Colonic mucosa (tissue), 4 donors: ENCODE results near the gene UBE2E1. TPM values are rescaled to one million over a fixed set of nuclear protein-coding genes. Genes with fewer than 3 reads are reported as not detected.

Source experiments
- DNase-seq: peaks from one replicate; pipeline ENCODE4 v3.0.0-alpha.2; 2020
- H3K27ac ChIP-seq: fragments of 200-600 bp; one replicate; pipeline ENCODE4 v1.8.0; 2021
- H3K27me3 ChIP-seq: fragments of 200-600 bp; one replicate; pipeline ENCODE4 v1.8.0; 2021
- H3K36me3 ChIP-seq: fragments of 200-600 bp; one replicate; pipeline ENCODE4 v1.8.0; 2021
- H3K4me1 ChIP-seq: fragments of 200-600 bp; one replicate; pipeline ENCODE4 v1.8.0; 2021; ENCODE audit warnings: mild to moderate bottlenecking
- H3K4me3 ChIP-seq: fragments of 200-600 bp; one replicate; pipeline ENCODE4 v1.8.0; 2021
- H3K9ac ChIP-seq, 2 donors: one replicate each; pipeline ENCODE4 v1.7.0; 2013; ENCODE audit warnings: control low read depth in 2 of 2, low read depth in 2 of 2, low read length in 2 of 2
- H3K9me3 ChIP-seq: fragments of 200-600 bp; one replicate; pipeline ENCODE4 v1.8.0; 2021
- CTCF ChIP-seq: fragments of 200-600 bp; IDR thresholded peaks from one replicate; pipeline ENCODE4 v1.8.0; 2022; ENCODE audit warnings: antibody characterized with exemption, mild to moderate bottlenecking
- intact Hi-C: fragments of 100-400 bp; cut with DNase I; formaldehyde crosslinking; loops from one replicate; pipeline ENCODE4 v1.14.1; 2022
- total RNA-seq, 2 donors: library from RNA; stranded (reverse); fragmentation: NEBNext Ultra II Directional in 1 of 2; extraction: Animal tissue kit (Norgen Biotek cat#: 25700) in 1 of 2; gene quantifications; one replicate each; pipeline ENCODE4 v1.2.1, GENCODE V29; 2021
- donor health status: healthy.
- donor health status: DM: no; HTN: no; CAD: no.
- donor health status: DM: no; HTN: no; CAD: no.

Gene UBE2E1
- total RNA-seq, 2 donors from 2014 or later = 68.6 to 81.7 TPM

- Histone ChIP-seq H3K4me1 (no peaks in the 10 kb centered on the region), H3K36me3 (no peaks in the 10 kb centered on the region), H3K9ac (no peak overlapping the region), H3K27ac (no peak overlapping the region), H3K9me3 (no peaks in the 10 kb centered on the region), H3K4me3 (no peak overlapping the region), H3K27me3 (no peaks in the 10 kb centered on the region)
- intact Hi-C loops = no loop called here
- no peak for DNase-seq
- TF ChIP-seq CTCF = no peak
Measured at GRCh38 chr3:23872330-23872729, 66.6 kb downstream of the UBE2E1 start.

GRCh38 chr3:23873941-23874340, 68.2 kb downstream of the UBE2E1 start:
- Histone ChIP-seq H3K9ac (no peak overlapping the region), H3K4me1 (no peaks in the 10 kb centered on the region), H3K27ac (no peak overlapping the region), H3K27me3 (no peaks in the 10 kb centered on the region), H3K36me3 (no peaks in the 10 kb centered on the region), H3K4me3 (no peak overlapping the region), H3K9me3 (no peaks in the 10 kb centered on the region)
- no peak for DNase-seq
- intact Hi-C loops = no loop called here
- no peak for TF ChIP-seq CTCF

GRCh38 chr3:23874359-23875112, 68.8 kb downstream of the UBE2E1 start:
- Histone ChIP-seq H3K27me3 (no peaks in the 10 kb centered on the region), H3K4me1 (no peaks in the 10 kb centered on the region), H3K9me3 (no peaks in the 10 kb centered on the region), H3K27ac (no peak overlapping the region), H3K9ac (no peak overlapping the region), H3K4me3 (no peak overlapping the region), H3K36me3 (no peaks in the 10 kb centered on the region)
- no peak for TF ChIP-seq CTCF
- no peak for DNase-seq
- intact Hi-C loops = no loop called here

GRCh38 chr3:23875113-23875725, 69.5 kb downstream of the UBE2E1 start:
- intact Hi-C loops = no loop called here
- Histone ChIP-seq H3K36me3 (no peaks in the 10 kb centered on the region), H3K9me3 (no peaks in the 10 kb centered on the region), H3K9ac (no peak overlapping the region), H3K4me3 (no peak overlapping the region), H3K4me1 (no peaks in the 10 kb centered on the region), H3K27me3 (no peaks in the 10 kb centered on the region), H3K27ac (no peak overlapping the region)
- DNase-seq = no peak
- no peak for TF ChIP-seq CTCF

- Histone ChIP-seq H3K4me1 (no peaks in the 10 kb centered on the region), H3K9ac (no peak overlapping the region), H3K36me3 (no peaks in the 10 kb centered on the region), H3K4me3 (no peak overlapping the region), H3K9me3 (no peaks in the 10 kb centered on the region), H3K27me3 (no peaks in the 10 kb centered on the region), H3K27ac (no peak overlapping the region)
- DNase-seq = no peak
- intact Hi-C loops = no loop called here
- no peak for TF ChIP-seq CTCF
Measured at GRCh38 chr3:23876923-23877322, 71.2 kb downstream of the UBE2E1 start.
